H1 (cell line): Measurements from ENCODE around the gene MARK3. TPM values are rescaled to one million over a fixed set of nuclear protein-coding genes. Genes with fewer than 3 reads are reported as not detected.

Experiments
- CTCF ChIA-PET: fragments of 300-600 bp; sonication (Branson Sonifier 250); formaldehyde crosslinking; loops from one replicate; lab custom pipeline; 2021; ENCODE audit not compliant: partially characterized antibody; lab: Charles Lee
- POLR2A ChIA-PET: fragments of 300-600 bp; sonication (Branson Sonifier 250); formaldehyde crosslinking; loops from one replicate; lab custom pipeline; 2021; ENCODE audit warnings: inconsistent platforms; ENCODE audit not compliant: partially characterized antibody; lab: Charles Lee
- DNase-seq, 2 experiments: peaks; one replicate each; pipeline versions ENCODE4 v3.0.0 to v3.0.0-alpha.2; 2010 to 2022; ENCODE audit warnings: low spot score in 2 of 2, low read depth in 1 of 2, mixed read lengths in 1 of 2
- FAIRE-seq: peaks from 2 replicates; lab custom pipeline; 2011; peaks lifted over from hg19 to GRCh38; lab: Jason Lieb, UNC
- H2AFZ ChIP-seq: 2 replicates; pipeline ENCODE4 v1.8.1; 2012; ENCODE audit warnings: low read length, inconsistent platforms
- H2AK5ac ChIP-seq: 2 replicates; pipeline ENCODE4 v1.6.1; 2013; ENCODE audit warnings: low read depth, low read length
- H2BK120ac ChIP-seq: replicated peaks from 2 replicates; pipeline ENCODE3; 2013; ENCODE audit warnings: low read depth, low read length, inconsistent platforms
- H2BK12ac ChIP-seq: 2 replicates; pipeline ENCODE4 v1.6.1; 2013; ENCODE audit warnings: low read depth, low read length
- H2BK15ac ChIP-seq: 2 replicates; pipeline ENCODE4 v1.6.1; 2013; ENCODE audit warnings: low read length
- H2BK20ac ChIP-seq: 2 replicates; pipeline ENCODE4 v1.6.1; 2013; ENCODE audit warnings: low read length
- H2BK5ac ChIP-seq: 2 replicates; pipeline ENCODE4 v1.6.1; 2013; ENCODE audit warnings: low read depth, low read length
- H3K14ac ChIP-seq: 2 replicates; pipeline ENCODE4 v1.6.1; 2013; ENCODE audit warnings: inconsistent platforms; ENCODE audit not compliant: insufficient read length
- H3K18ac ChIP-seq: 2 replicates; pipeline ENCODE4 v1.6.1; 2013; ENCODE audit warnings: low read length; ENCODE audit errors: extremely low read depth
- H3K23ac ChIP-seq: 2 replicates; pipeline ENCODE4 v1.6.1; 2013; ENCODE audit warnings: inconsistent platforms; ENCODE audit not compliant: insufficient read length
- H3K23me2 ChIP-seq: 2 replicates; pipeline ENCODE4 v1.6.1; 2013; ENCODE audit warnings: low read depth, low read length
- H3K27ac ChIP-seq: 2 replicates; pipeline ENCODE4 v1.6.1; 2011; ENCODE audit warnings: low read depth, low read length, inconsistent platforms
- H3K27me3 ChIP-seq, 4 experiments: replicated peaks in 1 of 4; 1 replicate in 1 of 4; 2 replicates in 3 of 4; pipeline versions ENCODE4 v1.6.1 to v1.8.1; 2011 to 2013; ENCODE audit warnings: low read length in 3 of 4, mild to moderate bottlenecking in 3 of 4, inconsistent platforms in 2 of 4, mixed read lengths in 2 of 4, moderate library complexity in 1 of 4; ENCODE audit not compliant: control insufficient read depth in 3 of 4, insufficient read depth in 3 of 4; ENCODE audit errors: extremely low read depth in 1 of 4
- H3K36me3 ChIP-seq, 4 experiments: 2 replicates each; pipeline versions ENCODE4 v1.6.1 to v1.8.1; 2011 to 2013; ENCODE audit warnings: mild to moderate bottlenecking in 4 of 4, low read length in 3 of 4, moderate library complexity in 2 of 4, control low read depth in 1 of 4, inconsistent platforms in 1 of 4; ENCODE audit not compliant: insufficient read depth in 4 of 4, control insufficient read depth in 2 of 4
- H3K4ac ChIP-seq: replicated peaks from 2 replicates; pipeline ENCODE3; 2013; ENCODE audit warnings: low read length, low read depth, mixed read lengths, inconsistent platforms; ENCODE audit not compliant: insufficient read length
- H3K4me1 ChIP-seq, 4 experiments: replicated peaks in 1 of 4; 1 replicate in 1 of 4; 2 replicates in 3 of 4; pipeline versions ENCODE4 v1.6.1 to v1.8.1; 2011 to 2013; ENCODE audit warnings: low read length in 3 of 4, inconsistent platforms in 2 of 4, mixed read lengths in 1 of 4; ENCODE audit not compliant: insufficient read depth in 4 of 4, control insufficient read depth in 3 of 4
- H3K4me2 ChIP-seq, 2 experiments: 2 replicates each; pipeline versions ENCODE4 v1.6.1 to v1.8.1; 2011 to 2013; ENCODE audit warnings: low read depth in 2 of 2, low read length in 2 of 2, control low read depth in 1 of 2, inconsistent platforms in 1 of 2, mild to moderate bottlenecking in 1 of 2; ENCODE audit not compliant: insufficient read depth in 1 of 2
- H3K4me3 ChIP-seq, 4 experiments: fragments of 200-600, 300-600 bp in 1 of 4; sonication (generic), shearing (Covaris generic), sonication (Bioruptor Twin) in 1 of 4; 2 replicates each; pipeline versions ENCODE4 v1.5.1 to v1.8.1; 2011 to 2016; ENCODE audit warnings: low read length in 4 of 4, low read depth in 3 of 4, control low read depth in 2 of 4, inconsistent platforms in 2 of 4, mild to moderate bottlenecking in 2 of 4, mixed read lengths in 1 of 4, moderate library complexity in 1 of 4; ENCODE audit not compliant: insufficient read depth in 2 of 4; ENCODE audit errors: extremely low read depth in 1 of 4
- H3K56ac ChIP-seq: replicated peaks from 2 replicates; pipeline ENCODE3; 2013; ENCODE audit warnings: low read depth, mild to moderate bottlenecking, mixed read lengths, low read length, inconsistent platforms; ENCODE audit not compliant: insufficient read length
- H3K79me1 ChIP-seq: 2 replicates; pipeline ENCODE4 v1.6.1; 2013; ENCODE audit warnings: low read depth, low read length, control low read depth
- H3K79me2 ChIP-seq, 2 experiments: 2 replicates each; pipeline versions ENCODE4 v1.6.1 to v1.8.1; 2012 to 2013; ENCODE audit warnings: low read length in 2 of 2, mild to moderate bottlenecking in 2 of 2, inconsistent platforms in 1 of 2; ENCODE audit not compliant: insufficient read depth in 2 of 2, control insufficient read depth in 1 of 2
- H3K9ac ChIP-seq, 4 experiments: replicated peaks in 1 of 4; 1 replicate in 1 of 4; 2 replicates in 3 of 4; pipeline versions ENCODE4 v1.6.1 to v1.8.1; 2011 to 2013; ENCODE audit warnings: low read depth in 3 of 4, low read length in 3 of 4, control low read depth in 2 of 4, mild to moderate bottlenecking in 2 of 4, moderate library complexity in 2 of 4, inconsistent platforms in 1 of 4; ENCODE audit errors: extremely low read depth in 1 of 4
- H3K9me3 ChIP-seq, 2 experiments: 2 replicates each; pipeline versions ENCODE4 v1.6.1 to v1.8.1; 2012 to 2013; ENCODE audit warnings: mild to moderate bottlenecking in 2 of 2, moderate library complexity in 2 of 2, control low read depth in 1 of 2, inconsistent platforms in 1 of 2, low read depth in 1 of 2, low read length in 1 of 2, mixed read lengths in 1 of 2; ENCODE audit not compliant: insufficient read depth in 2 of 2
- H4K20me1 ChIP-seq, 2 experiments: replicated peaks in 1 of 2; 2 replicates each; pipeline versions ENCODE3 to v1.8.1; 2011 to 2013; ENCODE audit warnings: inconsistent platforms in 2 of 2, low read length in 2 of 2, mild to moderate bottlenecking in 1 of 2; ENCODE audit not compliant: insufficient read depth in 2 of 2, control insufficient read depth in 1 of 2
- H4K5ac ChIP-seq: 2 replicates; pipeline ENCODE4 v1.6.1; 2013; ENCODE audit warnings: low read length, low read depth, mixed read lengths, inconsistent platforms; ENCODE audit not compliant: insufficient read length
- H4K8ac ChIP-seq: 2 replicates; pipeline ENCODE4 v1.8.0; 2013; ENCODE audit warnings: mild to moderate bottlenecking, moderate library complexity, low read length, inconsistent platforms; ENCODE audit not compliant: insufficient read depth; ENCODE audit errors: extremely low read depth
- H4K91ac ChIP-seq: replicated peaks from 2 replicates; pipeline ENCODE3; 2013; ENCODE audit warnings: low read length, mixed read lengths, inconsistent platforms; ENCODE audit not compliant: insufficient read length
- ASH2L ChIP-seq: fragments of 200-600, 300-600 bp; sonication (generic); IDR thresholded peaks from one replicate; pipeline ENCODE4 v1.7.1; 2017; ENCODE audit warnings: low read length
- BACH1 ChIP-seq: IDR thresholded peaks from 2 replicates; pipeline ENCODE4 v1.6.1; 2012; ENCODE audit warnings: low read length, improper control_type of control experiment
- SIRT6 ChIP-seq: IDR thresholded peaks from one replicate; pipeline ENCODE4 v1.7.1; 2012; ENCODE audit warnings: low read length, inconsistent platforms
- TCF12 ChIP-seq: IDR thresholded peaks from 2 replicates; pipeline ENCODE4 v1.6.1; 2011; ENCODE audit warnings: low read depth, mild to moderate bottlenecking, low read length
- WGBS, 2 experiments: shearing (Covaris generic) in 1 of 2; methylation state at CpG; one replicate each; pipeline versions ENCODE4 v1.1.6 to v1.1.7; 2013 to 2015; ENCODE audit warnings: low lambda C conversion rate in 2 of 2, mixed read lengths in 2 of 2, inconsistent platforms in 1 of 2, low coverage in 1 of 2, missing lambda C conversion rate in 1 of 2; ENCODE audit not compliant: insufficient replicate concordance in 2 of 2, insufficient coverage in 1 of 2, insufficient read length in 1 of 2; ENCODE audit errors: extremely low coverage in 1 of 2, missing lambda C conversion rate in 1 of 2; 5-methylcytosine and 5-hydroxymethylcytosine counted together
- polyA plus RNA-seq, 7 experiments: library from polyadenylated mRNA; depleted of rRNA in 3 of 7; stranded (reverse) in 5 of 7; unstranded in 2 of 7; fragments of >200 nt in 5 of 7; fragments of 200-250 nt in 2 of 7; gene quantifications; 1 replicate in 5 of 7; 2 replicates in 1 of 7; 4 replicates in 1 of 7; pipeline versions ENCODE4 v1.2.1 to v1.2.3, GENCODE V29; 2011 to 2013; ENCODE audit warnings: missing spikeins in 2 of 7, mixed read lengths in 2 of 7
- total RNA-seq: library from RNA; stranded (reverse); fragmentation: NEBNext Ultra II Directional; extraction: Animal tissue kit (Norgen Biotek cat#: 25700); gene quantifications from 2 replicates; pipeline ENCODE4 v1.2.1, GENCODE V29; 2021
- TF ChIP-seq, protein P1 (sequence below): IDR thresholded peaks from 2 replicates; pipeline ENCODE4 v1.6.1; 2012; ENCODE audit warnings: low read length, inconsistent platforms

The MARK3 gene
- total and polyA plus RNA-seq, 2 of the 8 experiments (the other 6 are each of a cell fraction or from before 2014, with no cell fraction given), result 39.4 to 76.9 TPM

GRCh38 chr14:103503296-103503695, 118.1 kb downstream of the MARK3 start:
- Histone ChIP-seq H3K18ac (no peak overlapping the region), H2BK12ac (no peak overlapping the region), H3K79me2 (0 out of 4 replicates have a peak, but pooled peaks cover 0 to 2% of the 10 kb centered on the region in 2 experiments), H2AK5ac (no peak overlapping the region), H3K23me2 (no peaks in the 10 kb centered on the region), H3K9ac (no peak overlapping the region), H2BK20ac (no peak overlapping the region), H3K4me1 (no peaks in the 10 kb centered on the region), H3K27ac (no peak overlapping the region), H2AFZ (no peak overlapping the region), H3K23ac (no peak overlapping the region), H3K79me1 (no peaks in the 10 kb centered on the region), H3K14ac (no peak overlapping the region), H2BK120ac (no peak overlapping the region), H3K36me3 (peaks cover 15 to 32% (median 27%) of the 10 kb centered on the region in 4 experiments; a peak in 7 of 8 replicates), H4K91ac (no peak overlapping the region), H3K4ac (no peak overlapping the region), H4K8ac (no peak overlapping the region), H3K9me3 (no peaks in the 10 kb centered on the region), H4K5ac (no peak overlapping the region), H2BK5ac (no peak overlapping the region), H2BK15ac (no peak overlapping the region), H3K4me2 (no peak overlapping the region), H3K4me3 (no peak overlapping the region), H4K20me1 (peaks cover 0 to 7% of the 10 kb centered on the region in 2 experiments), H3K27me3 (no peaks in the 10 kb centered on the region; a peak in 1 of 7 replicates), H3K56ac (no peak overlapping the region)
- ChIA-PET CTCF (interaction anchor here (0.5 to 31.3 kb wide), 6 partner anchors 8 to 453 kb away, joined by 3 to 921 read pairs (median 23); partner anchors contain the start of gene TRMT61A), POLR2A (interaction anchor here (1.0 to 6.9 kb wide), 3 partner anchors 14 to 163 kb away, joined by 3 to 29 read pairs (median 23); partner anchors contain the start of gene CKB)
- FAIRE-seq (no peak), DNase-seq (no peak)
- WGBS, 2 experiments, result 91% methylated on average over 12 of the region's 12 CpGs; no CpG with 5 or more reads in 1 of the 2 experiments
- no peak for TF ChIP-seq TCF12
- no peak for TF ChIP-seq SIRT6
- TF ChIP-seq BACH1, result no peak
- TF ChIP-seq, protein P1, sequence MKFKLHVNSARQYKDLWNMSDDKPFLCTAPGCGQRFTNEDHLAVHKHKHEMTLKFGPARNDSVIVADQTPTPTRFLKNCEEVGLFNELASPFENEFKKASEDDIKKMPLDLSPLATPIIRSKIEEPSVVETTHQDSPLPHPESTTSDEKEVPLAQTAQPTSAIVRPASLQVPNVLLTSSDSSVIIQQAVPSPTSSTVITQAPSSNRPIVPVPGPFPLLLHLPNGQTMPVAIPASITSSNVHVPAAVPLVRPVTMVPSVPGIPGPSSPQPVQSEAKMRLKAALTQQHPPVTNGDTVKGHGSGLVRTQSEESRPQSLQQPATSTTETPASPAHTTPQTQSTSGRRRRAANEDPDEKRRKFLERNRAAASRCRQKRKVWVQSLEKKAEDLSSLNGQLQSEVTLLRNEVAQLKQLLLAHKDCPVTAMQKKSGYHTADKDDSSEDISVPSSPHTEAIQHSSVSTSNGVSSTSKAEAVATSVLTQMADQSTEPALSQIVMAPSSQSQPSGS, result no peak
- no peak for TF ChIP-seq ASH2L
